ENCODE measurements around the gene ACSF3.

GRCh38 chr16:89061086-89061485 lies 32.6 kb upstream of the ACSF3 start:
- TF ChIP-seq CTCF (IDR thresholded peaks at IDR 0.05) (no peak), POLR2AphosphoS5 (IDR thresholded peaks at IDR 0.05) (no peak), EP300 (IDR thresholded peaks at IDR 0.05) (no peak), POLR2A (IDR thresholded peaks at IDR 0.05) (no peak)
